Measurements from ENCODE around the gene COL4A4. TPM values are rescaled to one million over a fixed set of nuclear protein-coding genes. Genes with fewer than 3 reads are reported as not detected.

COL4A4 gene
- total and polyA plus RNA-seq, 2 experiments from 2014 or later = 1.3 to 3.1 TPM

- TF ChIP-seq ZNF462 (CRISPR knock-in tag; IDR thresholded peaks at IDR 0.05) (no peak), STAT1 (IDR thresholded peaks at IDR 0.05; ENCODE audit: unreplicated experiment) (no peak)
- TF ChIP-seq, protein P1, sequence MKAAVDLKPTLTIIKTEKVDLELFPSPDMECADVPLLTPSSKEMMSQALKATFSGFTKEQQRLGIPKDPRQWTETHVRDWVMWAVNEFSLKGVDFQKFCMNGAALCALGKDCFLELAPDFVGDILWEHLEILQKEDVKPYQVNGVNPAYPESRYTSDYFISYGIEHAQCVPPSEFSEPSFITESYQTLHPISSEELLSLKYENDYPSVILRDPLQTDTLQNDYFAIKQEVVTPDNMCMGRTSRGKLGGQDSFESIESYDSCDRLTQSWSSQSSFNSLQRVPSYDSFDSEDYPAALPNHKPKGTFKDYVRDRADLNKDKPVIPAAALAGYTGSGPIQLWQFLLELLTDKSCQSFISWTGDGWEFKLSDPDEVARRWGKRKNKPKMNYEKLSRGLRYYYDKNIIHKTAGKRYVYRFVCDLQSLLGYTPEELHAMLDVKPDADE (IDR thresholded peaks at IDR 0.05) = no peak
Measured at GRCh38 chr2:227115761-227116160, 48.2 kb downstream of the COL4A4 start (continued).

DNA sequence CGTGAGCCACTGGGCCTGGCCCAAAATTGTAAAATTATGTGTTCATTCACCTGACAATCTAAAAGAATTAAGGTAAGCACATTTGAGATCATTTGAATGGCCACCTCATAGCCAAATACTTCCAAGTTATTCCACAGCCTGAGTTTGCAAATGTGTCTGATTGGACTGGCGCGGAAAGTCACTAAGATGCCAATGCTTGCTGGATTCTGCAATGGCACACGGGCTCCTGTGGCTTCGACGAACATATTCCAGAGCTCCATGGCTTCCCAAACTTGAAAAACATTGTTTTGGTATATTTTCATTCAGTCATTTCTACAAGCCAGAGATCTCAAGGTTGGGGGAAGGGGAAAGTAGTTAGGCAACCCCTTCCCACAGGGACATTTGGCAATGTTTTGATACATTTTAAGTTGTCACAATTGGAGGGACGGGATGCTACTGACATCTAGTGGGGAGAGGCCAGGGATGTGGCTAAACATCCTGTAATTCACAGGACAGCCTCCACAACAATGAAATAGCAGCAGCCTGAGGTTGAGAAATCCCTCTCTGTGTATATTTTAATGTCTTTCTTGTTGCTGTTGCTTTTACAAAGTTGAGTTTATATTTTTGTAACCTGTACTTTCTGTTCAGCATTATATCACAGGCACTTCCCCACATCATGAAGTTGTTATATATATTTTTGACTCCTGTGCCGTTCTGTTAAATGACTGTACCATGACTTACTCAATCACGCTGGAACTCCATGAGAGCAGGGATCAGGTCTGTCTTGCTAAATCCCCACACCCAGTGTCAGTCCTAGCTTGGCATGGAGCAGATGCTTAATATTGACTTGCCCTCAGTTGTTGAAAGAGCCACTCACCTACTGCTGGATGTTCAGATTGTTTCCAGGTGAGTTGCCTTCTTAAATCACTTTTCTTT is 56.9 kb downstream of the COL4A4 start:
- Histone ChIP-seq H3K79me2 (replicated peaks; ENCODE audit: insufficient read depth) (no peaks in the 10 kb centered on the region), H3K9me2 (ENCODE audit: insufficient read depth) (no peaks in the 10 kb centered on the region), H3F3A (replicated peaks; ENCODE audit: low read depth) (no peaks in the 10 kb centered on the region), H3K4me2 (no peak overlapping the region), H4K20me1 (replicated peaks; ENCODE audit: insufficient read depth) (no peaks in the 10 kb centered on the region), H3K4me1 (ENCODE audit: insufficient read depth) (no peaks in the 10 kb centered on the region), H3K27ac (ENCODE audit: low read depth) (no peak overlapping the region), H2AFZ (peak overlapping the region; percentile 56; the same call in 1 of the 2 replicates), H3K27me3 (ENCODE audit: insufficient read depth) (no peaks in the 10 kb centered on the region), H3K4me3 (no peak overlapping the region), H3K36me3 (ENCODE audit: insufficient read depth) (no peaks in the 10 kb centered on the region)
- no peaks in the 10 kb centered on the region for H3K9me3 Mint-ChIP-seq
- no peak overlapping the region for H3K4me3 Mint-ChIP-seq
- DNase-seq (ENCODE audit: low spot score) (peak; percentile 90), ATAC-seq (peak; percentile 96)
- H3K27ac Mint-ChIP-seq = no peak overlapping the region
- no peaks in the 10 kb centered on the region for H3K27me3 Mint-ChIP-seq (ENCODE audit: insufficient read depth, low read depth, poor library complexity)
- H3K36me3 Mint-ChIP-seq (ENCODE audit: low read depth) = no peaks in the 10 kb centered on the region
- peaks cover 3% of the 10 kb centered on the region; the same call in 2 of the 3 replicates for H3K4me1 Mint-ChIP-seq
- no peak for TF ChIP-seq CREB1 (CRISPR knock-in tag; IDR thresholded peaks at IDR 0.05; ENCODE audit: low read depth)
- TF ChIP-seq EZH2phosphoT487 (IDR thresholded peaks at IDR 0.05; ENCODE audit: unreplicated experiment) = no peak
- no peak for TF ChIP-seq ZNF462 (CRISPR knock-in tag; IDR thresholded peaks at IDR 0.05)
